H1 (cell line): ENCODE data around the gene CSHL1. TPM values are rescaled to one million over a fixed set of nuclear protein-coding genes. Genes with fewer than 3 reads are reported as not detected.
"Not testable (repeated sequence)": the region's sequence is repeated elsewhere in the genome, so short reads cannot be mapped to it uniquely, and the experiment has no call there.

Experiments
- CTCF ChIA-PET: fragments of 300-600 bp; sonication (Branson Sonifier 250); formaldehyde crosslinking; loops from one replicate; lab custom pipeline; 2021; ENCODE audit not compliant: partially characterized antibody; lab: Charles Lee
- POLR2A ChIA-PET: fragments of 300-600 bp; sonication (Branson Sonifier 250); formaldehyde crosslinking; loops from one replicate; lab custom pipeline; 2021; ENCODE audit warnings: inconsistent platforms; ENCODE audit not compliant: partially characterized antibody; lab: Charles Lee
- DNase-seq, 2 experiments: peaks; one replicate each; pipeline versions ENCODE4 v3.0.0 to v3.0.0-alpha.2; 2010 to 2022; ENCODE audit warnings: low spot score in 2 of 2, low read depth in 1 of 2, mixed read lengths in 1 of 2
- FAIRE-seq: peaks from 2 replicates; lab custom pipeline; 2011; peaks lifted over from hg19 to GRCh38; lab: Jason Lieb, UNC
- H2AFZ ChIP-seq: 2 replicates; pipeline ENCODE4 v1.8.1; 2012; ENCODE audit warnings: low read length, inconsistent platforms
- H2AK5ac ChIP-seq: 2 replicates; pipeline ENCODE4 v1.6.1; 2013; ENCODE audit warnings: low read depth, low read length
- H2BK120ac ChIP-seq: replicated peaks from 2 replicates; pipeline ENCODE3; 2013; ENCODE audit warnings: low read depth, low read length, inconsistent platforms
- H2BK12ac ChIP-seq: 2 replicates; pipeline ENCODE4 v1.6.1; 2013; ENCODE audit warnings: low read depth, low read length
- H2BK15ac ChIP-seq: 2 replicates; pipeline ENCODE4 v1.6.1; 2013; ENCODE audit warnings: low read length
- H2BK20ac ChIP-seq: 2 replicates; pipeline ENCODE4 v1.6.1; 2013; ENCODE audit warnings: low read length
- H2BK5ac ChIP-seq: 2 replicates; pipeline ENCODE4 v1.6.1; 2013; ENCODE audit warnings: low read depth, low read length
- H3K14ac ChIP-seq: 2 replicates; pipeline ENCODE4 v1.6.1; 2013; ENCODE audit warnings: inconsistent platforms; ENCODE audit not compliant: insufficient read length
- H3K18ac ChIP-seq: 2 replicates; pipeline ENCODE4 v1.6.1; 2013; ENCODE audit warnings: low read length; ENCODE audit errors: extremely low read depth
- H3K23ac ChIP-seq: 2 replicates; pipeline ENCODE4 v1.6.1; 2013; ENCODE audit warnings: inconsistent platforms; ENCODE audit not compliant: insufficient read length
- H3K23me2 ChIP-seq: 2 replicates; pipeline ENCODE4 v1.6.1; 2013; ENCODE audit warnings: low read depth, low read length
- H3K27ac ChIP-seq: 2 replicates; pipeline ENCODE4 v1.6.1; 2011; ENCODE audit warnings: low read depth, low read length, inconsistent platforms
- H3K27me3 ChIP-seq, 4 experiments: replicated peaks in 1 of 4; 1 replicate in 1 of 4; 2 replicates in 3 of 4; pipeline versions ENCODE4 v1.6.1 to v1.8.1; 2011 to 2013; ENCODE audit warnings: low read length in 3 of 4, mild to moderate bottlenecking in 3 of 4, inconsistent platforms in 2 of 4, mixed read lengths in 2 of 4, moderate library complexity in 1 of 4; ENCODE audit not compliant: control insufficient read depth in 3 of 4, insufficient read depth in 3 of 4; ENCODE audit errors: extremely low read depth in 1 of 4
- H3K36me3 ChIP-seq, 4 experiments: 2 replicates each; pipeline versions ENCODE4 v1.6.1 to v1.8.1; 2011 to 2013; ENCODE audit warnings: mild to moderate bottlenecking in 4 of 4, low read length in 3 of 4, moderate library complexity in 2 of 4, control low read depth in 1 of 4, inconsistent platforms in 1 of 4; ENCODE audit not compliant: insufficient read depth in 4 of 4, control insufficient read depth in 2 of 4
- H3K4ac ChIP-seq: replicated peaks from 2 replicates; pipeline ENCODE3; 2013; ENCODE audit warnings: low read length, low read depth, mixed read lengths, inconsistent platforms; ENCODE audit not compliant: insufficient read length
- H3K4me1 ChIP-seq, 4 experiments: replicated peaks in 1 of 4; 1 replicate in 1 of 4; 2 replicates in 3 of 4; pipeline versions ENCODE4 v1.6.1 to v1.8.1; 2011 to 2013; ENCODE audit warnings: low read length in 3 of 4, inconsistent platforms in 2 of 4, mixed read lengths in 1 of 4; ENCODE audit not compliant: insufficient read depth in 4 of 4, control insufficient read depth in 3 of 4
- H3K4me2 ChIP-seq, 2 experiments: 2 replicates each; pipeline versions ENCODE4 v1.6.1 to v1.8.1; 2011 to 2013; ENCODE audit warnings: low read depth in 2 of 2, low read length in 2 of 2, control low read depth in 1 of 2, inconsistent platforms in 1 of 2, mild to moderate bottlenecking in 1 of 2; ENCODE audit not compliant: insufficient read depth in 1 of 2
- H3K4me3 ChIP-seq, 4 experiments: fragments of 200-600, 300-600 bp in 1 of 4; sonication (generic), shearing (Covaris generic), sonication (Bioruptor Twin) in 1 of 4; 2 replicates each; pipeline versions ENCODE4 v1.5.1 to v1.8.1; 2011 to 2016; ENCODE audit warnings: low read length in 4 of 4, low read depth in 3 of 4, control low read depth in 2 of 4, inconsistent platforms in 2 of 4, mild to moderate bottlenecking in 2 of 4, mixed read lengths in 1 of 4, moderate library complexity in 1 of 4; ENCODE audit not compliant: insufficient read depth in 2 of 4; ENCODE audit errors: extremely low read depth in 1 of 4
- H3K56ac ChIP-seq: replicated peaks from 2 replicates; pipeline ENCODE3; 2013; ENCODE audit warnings: low read depth, mild to moderate bottlenecking, mixed read lengths, low read length, inconsistent platforms; ENCODE audit not compliant: insufficient read length
- H3K79me1 ChIP-seq: 2 replicates; pipeline ENCODE4 v1.6.1; 2013; ENCODE audit warnings: low read depth, low read length, control low read depth
- H3K79me2 ChIP-seq, 2 experiments: 2 replicates each; pipeline versions ENCODE4 v1.6.1 to v1.8.1; 2012 to 2013; ENCODE audit warnings: low read length in 2 of 2, mild to moderate bottlenecking in 2 of 2, inconsistent platforms in 1 of 2; ENCODE audit not compliant: insufficient read depth in 2 of 2, control insufficient read depth in 1 of 2
- H3K9ac ChIP-seq, 4 experiments: replicated peaks in 1 of 4; 1 replicate in 1 of 4; 2 replicates in 3 of 4; pipeline versions ENCODE4 v1.6.1 to v1.8.1; 2011 to 2013; ENCODE audit warnings: low read depth in 3 of 4, low read length in 3 of 4, control low read depth in 2 of 4, mild to moderate bottlenecking in 2 of 4, moderate library complexity in 2 of 4, inconsistent platforms in 1 of 4; ENCODE audit errors: extremely low read depth in 1 of 4
- H3K9me3 ChIP-seq, 2 experiments: 2 replicates each; pipeline versions ENCODE4 v1.6.1 to v1.8.1; 2012 to 2013; ENCODE audit warnings: mild to moderate bottlenecking in 2 of 2, moderate library complexity in 2 of 2, control low read depth in 1 of 2, inconsistent platforms in 1 of 2, low read depth in 1 of 2, low read length in 1 of 2, mixed read lengths in 1 of 2; ENCODE audit not compliant: insufficient read depth in 2 of 2
- H4K20me1 ChIP-seq, 2 experiments: replicated peaks in 1 of 2; 2 replicates each; pipeline versions ENCODE3 to v1.8.1; 2011 to 2013; ENCODE audit warnings: inconsistent platforms in 2 of 2, low read length in 2 of 2, mild to moderate bottlenecking in 1 of 2; ENCODE audit not compliant: insufficient read depth in 2 of 2, control insufficient read depth in 1 of 2
- H4K5ac ChIP-seq: 2 replicates; pipeline ENCODE4 v1.6.1; 2013; ENCODE audit warnings: low read length, low read depth, mixed read lengths, inconsistent platforms; ENCODE audit not compliant: insufficient read length
- H4K8ac ChIP-seq: 2 replicates; pipeline ENCODE4 v1.8.0; 2013; ENCODE audit warnings: mild to moderate bottlenecking, moderate library complexity, low read length, inconsistent platforms; ENCODE audit not compliant: insufficient read depth; ENCODE audit errors: extremely low read depth
- H4K91ac ChIP-seq: replicated peaks from 2 replicates; pipeline ENCODE3; 2013; ENCODE audit warnings: low read length, mixed read lengths, inconsistent platforms; ENCODE audit not compliant: insufficient read length
- WGBS, 2 experiments: shearing (Covaris generic) in 1 of 2; methylation state at CpG; one replicate each; pipeline versions ENCODE4 v1.1.6 to v1.1.7; 2013 to 2015; ENCODE audit warnings: low lambda C conversion rate in 2 of 2, mixed read lengths in 2 of 2, inconsistent platforms in 1 of 2, low coverage in 1 of 2, missing lambda C conversion rate in 1 of 2; ENCODE audit not compliant: insufficient replicate concordance in 2 of 2, insufficient coverage in 1 of 2, insufficient read length in 1 of 2; ENCODE audit errors: extremely low coverage in 1 of 2, missing lambda C conversion rate in 1 of 2; 5-methylcytosine and 5-hydroxymethylcytosine counted together
- polyA plus RNA-seq, 7 experiments: library from polyadenylated mRNA; depleted of rRNA in 3 of 7; stranded (reverse) in 5 of 7; unstranded in 2 of 7; fragments of >200 nt in 5 of 7; fragments of 200-250 nt in 2 of 7; gene quantifications; 1 replicate in 5 of 7; 2 replicates in 1 of 7; 4 replicates in 1 of 7; pipeline versions ENCODE4 v1.2.1 to v1.2.3, GENCODE V29; 2011 to 2013; ENCODE audit warnings: missing spikeins in 2 of 7, mixed read lengths in 2 of 7
- total RNA-seq: library from RNA; stranded (reverse); fragmentation: NEBNext Ultra II Directional; extraction: Animal tissue kit (Norgen Biotek cat#: 25700); gene quantifications from 2 replicates; pipeline ENCODE4 v1.2.1, GENCODE V29; 2021

The CSHL1 gene
- total and polyA plus RNA-seq, 2 of the 8 experiments (the other 6 are each of a cell fraction or from before 2014, with no cell fraction given) = not detected

DNA sequence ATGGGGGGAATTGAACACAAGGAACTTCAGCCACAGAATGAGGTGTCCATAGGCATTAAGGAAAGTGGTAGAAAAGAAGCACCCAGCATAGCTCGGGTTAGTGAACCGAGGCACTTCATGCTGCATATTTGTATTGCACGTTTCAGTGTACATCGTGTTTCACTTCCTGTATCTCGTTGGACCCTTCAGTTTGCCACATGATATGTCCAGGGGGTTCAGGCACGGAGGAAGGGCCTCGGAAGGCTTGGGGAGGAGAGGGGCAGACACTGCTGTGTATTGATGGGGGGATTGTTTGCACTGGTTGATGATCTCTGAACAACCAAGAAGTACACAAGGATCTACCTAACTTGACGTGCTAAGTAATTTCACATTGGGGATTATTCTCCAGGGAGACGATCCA, 11.3 kb upstream of the CSHL1 start:
- H4K8ac ChIP-seq, H3K4me2 ChIP-seq, H4K20me1 ChIP-seq, H3K4ac ChIP-seq, H3K36me3 ChIP-seq, H3K14ac ChIP-seq, H3K23ac ChIP-seq, H3K79me2 ChIP-seq, H2BK5ac ChIP-seq, H3K27me3 ChIP-seq, H2BK20ac ChIP-seq, H3K4me1 ChIP-seq, H3K9ac ChIP-seq, H3K23me2 ChIP-seq, H4K91ac ChIP-seq, H3K27ac ChIP-seq, POLR2A ChIA-PET, H2BK15ac ChIP-seq, H3K18ac ChIP-seq, H3K4me3 ChIP-seq, DNase-seq, H3K9me3 ChIP-seq, H2AK5ac ChIP-seq, H2BK12ac ChIP-seq, FAIRE-seq, H2AFZ ChIP-seq, H2BK120ac ChIP-seq, H3K56ac ChIP-seq, H3K79me1 ChIP-seq, H4K5ac ChIP-seq: not testable (repeated sequence)
- CTCF ChIA-PET = interaction anchor here (1.1 to 9.6 kb wide), 6 partner anchors 10 to 95 kb away, joined by 3 to 164 read pairs (median 16); partner anchors contain the start of genes CD79B and CSHL1
- WGBS, 2 experiments = 91% methylated on average over 9 of the region's 9 CpGs; no CpG with 5 or more reads in 1 of the 2 experiments

GRCh38 chr17:63920779-63921178, 9.7 kb upstream of the CSHL1 start:
- H3K4me3 ChIP-seq, H2BK5ac ChIP-seq, FAIRE-seq, H3K27me3 ChIP-seq, H3K14ac ChIP-seq, H3K4ac ChIP-seq, H2AK5ac ChIP-seq, H4K20me1 ChIP-seq, H3K9me3 ChIP-seq, H4K5ac ChIP-seq, H3K23ac ChIP-seq, H3K56ac ChIP-seq, H3K79me1 ChIP-seq, H3K4me1 ChIP-seq, H3K4me2 ChIP-seq, DNase-seq, H2BK120ac ChIP-seq, H3K18ac ChIP-seq, H4K8ac ChIP-seq, H3K27ac ChIP-seq, H4K91ac ChIP-seq, H2BK12ac ChIP-seq, H2BK15ac ChIP-seq, H3K23me2 ChIP-seq, H3K36me3 ChIP-seq, H3K79me2 ChIP-seq, H3K9ac ChIP-seq, H2AFZ ChIP-seq, H2BK20ac ChIP-seq: not testable (repeated sequence)
- POLR2A ChIA-PET = interaction anchor here (1.3 to 2.5 kb wide), 2 partner anchors 11 to 25 kb away, joined by 3 to 13 read pairs; partner anchors contain the start of gene CD79B
- CTCF ChIA-PET = interaction anchor here (0.6 to 11.2 kb wide), 17 partner anchors 12 to 415 kb away, joined by 3 to 270 read pairs (median 25); partner anchors contain the start of genes CD79B and GH2
- 96% methylated on average over 5 of the region's 5 CpGs; no CpG with 5 or more reads in 1 of the 2 experiments for WGBS, 2 experiments
